Thoracic aorta (tissue), 2 donors: ENCODE measurements around the gene UBQLN4. TPM values are rescaled to one million over a fixed set of nuclear protein-coding genes. Genes with fewer than 3 reads are reported as not detected.

Source experiments
- ATAC-seq: fragments of 150-250 bp; one replicate; pipeline ENCODE4 v1.8.0; 2017; ENCODE audit warnings: low read depth; ENCODE audit not compliant: insufficient number of reproducible peaks, low FRiP score
- DNase-seq: peaks from one replicate; pipeline ENCODE4 v3.0.0-alpha.2; 2020; ENCODE audit warnings: low spot score
- H3K27ac ChIP-seq, 2 donors: fragments of 200-600 bp; sonication (generic); 1 replicate in 1 of 2; 2 replicates in 1 of 2; pipeline ENCODE4 v1.5.1; 2016; ENCODE audit warnings: mild to moderate bottlenecking in 2 of 2, moderate library complexity in 2 of 2
- H3K27me3 ChIP-seq: fragments of 200-600 bp; sonication (generic); replicated peaks from 2 replicates; pipeline ENCODE4 v1.6.0; 2016; ENCODE audit warnings: mild to moderate bottlenecking; ENCODE audit not compliant: insufficient read depth
- H3K36me3 ChIP-seq: fragments of 200-600 bp; sonication (generic); one replicate; pipeline ENCODE4 v1.5.1; 2016
- H3K4me1 ChIP-seq, 2 donors: fragments of 200-600 bp; sonication (generic); 1 replicate in 1 of 2; 2 replicates in 1 of 2; pipeline versions ENCODE4 v1.5.1 to v1.6.0; 2016; ENCODE audit warnings: low read depth in 2 of 2, mild to moderate bottlenecking in 1 of 2; ENCODE audit not compliant: control insufficient read depth in 1 of 2
- H3K4me3 ChIP-seq: fragments of 200-600 bp; sonication (generic); 2 replicates; pipeline ENCODE4 v1.5.1; 2016; ENCODE audit warnings: mild to moderate bottlenecking
- H3K9me3 ChIP-seq: fragments of 200-600 bp; sonication (generic); 2 replicates; pipeline ENCODE4 v1.5.1; 2016
- total RNA-seq, 2 donors: library from RNA; depleted of rRNA; stranded (reverse); fragments of >200 nt; gene quantifications; one replicate each; pipeline versions ENCODE4 v1.1.0 to v1.2.3, GENCODE V29; 2016
- TF ChIP-seq, protein P1 (sequence below): fragments of 200-600 bp; sonication (generic); IDR thresholded peaks from one replicate; pipeline ENCODE4 v1.5.1; 2019; ENCODE audit warnings: antibody characterized with exemption

Gene UBQLN4
- total RNA-seq, 2 donors from 2014 or later = 21.7 to 36.7 TPM

DNA sequence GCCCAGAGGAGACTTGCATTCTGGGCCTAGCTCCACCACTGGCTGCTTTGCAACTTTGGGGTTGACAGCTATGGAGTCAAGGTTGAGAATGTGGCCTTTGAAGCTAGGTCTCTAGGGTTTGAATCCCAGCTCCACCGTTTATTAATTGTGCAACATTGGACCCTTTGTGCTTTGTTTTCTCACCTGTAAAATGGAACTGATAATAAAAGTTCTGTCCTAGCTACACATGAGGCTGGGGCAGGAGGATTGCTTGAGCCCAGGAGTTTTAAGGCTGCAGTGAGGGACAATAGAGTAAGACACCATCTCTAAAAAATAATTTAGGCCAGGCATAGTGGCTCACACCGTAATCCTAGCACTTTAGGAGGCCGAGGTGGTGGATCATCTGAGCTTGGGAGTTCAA, 45.7 kb upstream of the UBQLN4 start:
- no peaks in the 10 kb centered on the region for H3K27me3 ChIP-seq
- H3K27ac ChIP-seq = peak overlapping the region in 1 of 2 donors; percentile 31
- peaks cover 25 to 56% of the 10 kb centered on the region in 2 donors for H3K4me1 ChIP-seq
- H3K9me3 ChIP-seq = no peaks in the 10 kb centered on the region
- H3K4me3 ChIP-seq = no peak overlapping the region
- no peaks in the 10 kb centered on the region for H3K36me3 ChIP-seq
- DNase-seq (no peak), ATAC-seq (no peak)
- TF ChIP-seq, protein P1, sequence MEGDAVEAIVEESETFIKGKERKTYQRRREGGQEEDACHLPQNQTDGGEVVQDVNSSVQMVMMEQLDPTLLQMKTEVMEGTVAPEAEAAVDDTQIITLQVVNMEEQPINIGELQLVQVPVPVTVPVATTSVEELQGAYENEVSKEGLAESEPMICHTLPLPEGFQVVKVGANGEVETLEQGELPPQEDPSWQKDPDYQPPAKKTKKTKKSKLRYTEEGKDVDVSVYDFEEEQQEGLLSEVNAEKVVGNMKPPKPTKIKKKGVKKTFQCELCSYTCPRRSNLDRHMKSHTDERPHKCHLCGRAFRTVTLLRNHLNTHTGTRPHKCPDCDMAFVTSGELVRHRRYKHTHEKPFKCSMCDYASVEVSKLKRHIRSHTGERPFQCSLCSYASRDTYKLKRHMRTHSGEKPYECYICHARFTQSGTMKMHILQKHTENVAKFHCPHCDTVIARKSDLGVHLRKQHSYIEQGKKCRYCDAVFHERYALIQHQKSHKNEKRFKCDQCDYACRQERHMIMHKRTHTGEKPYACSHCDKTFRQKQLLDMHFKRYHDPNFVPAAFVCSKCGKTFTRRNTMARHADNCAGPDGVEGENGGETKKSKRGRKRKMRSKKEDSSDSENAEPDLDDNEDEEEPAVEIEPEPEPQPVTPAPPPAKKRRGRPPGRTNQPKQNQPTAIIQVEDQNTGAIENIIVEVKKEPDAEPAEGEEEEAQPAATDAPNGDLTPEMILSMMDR = no peak

DNA sequence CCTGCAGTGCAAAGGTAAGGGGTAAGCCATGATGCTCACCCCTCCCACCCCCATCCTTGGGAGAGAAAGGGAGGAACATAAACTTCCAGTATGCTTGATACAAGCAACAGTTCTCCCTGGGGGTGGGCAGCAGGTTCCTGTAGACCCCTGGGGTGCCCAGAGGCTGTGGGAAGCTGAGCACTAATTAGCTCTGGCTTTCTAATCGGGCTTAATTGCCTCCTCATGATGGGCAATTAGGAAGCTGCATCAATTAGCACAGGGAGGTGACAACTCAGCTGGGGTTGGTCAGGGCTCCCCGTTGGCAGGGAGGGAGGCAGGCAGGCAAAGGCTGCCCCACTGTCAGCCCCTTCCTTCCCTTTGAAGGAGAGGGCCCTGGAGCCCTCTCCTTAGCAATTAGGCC, 45.2 kb upstream of the UBQLN4 start:
- Histone ChIP-seq H3K27ac (peak overlapping the region; percentile 31 to 32), H3K4me3 (no peak overlapping the region), H3K9me3 (no peaks in the 10 kb centered on the region), H3K4me1 (peaks cover 22 to 51% of the 10 kb centered on the region in 2 donors), H3K27me3 (no peaks in the 10 kb centered on the region), H3K36me3 (no peaks in the 10 kb centered on the region)
- TF ChIP-seq, protein P1 = no peak
- no peak for ATAC-seq
- no peak for DNase-seq

DNA sequence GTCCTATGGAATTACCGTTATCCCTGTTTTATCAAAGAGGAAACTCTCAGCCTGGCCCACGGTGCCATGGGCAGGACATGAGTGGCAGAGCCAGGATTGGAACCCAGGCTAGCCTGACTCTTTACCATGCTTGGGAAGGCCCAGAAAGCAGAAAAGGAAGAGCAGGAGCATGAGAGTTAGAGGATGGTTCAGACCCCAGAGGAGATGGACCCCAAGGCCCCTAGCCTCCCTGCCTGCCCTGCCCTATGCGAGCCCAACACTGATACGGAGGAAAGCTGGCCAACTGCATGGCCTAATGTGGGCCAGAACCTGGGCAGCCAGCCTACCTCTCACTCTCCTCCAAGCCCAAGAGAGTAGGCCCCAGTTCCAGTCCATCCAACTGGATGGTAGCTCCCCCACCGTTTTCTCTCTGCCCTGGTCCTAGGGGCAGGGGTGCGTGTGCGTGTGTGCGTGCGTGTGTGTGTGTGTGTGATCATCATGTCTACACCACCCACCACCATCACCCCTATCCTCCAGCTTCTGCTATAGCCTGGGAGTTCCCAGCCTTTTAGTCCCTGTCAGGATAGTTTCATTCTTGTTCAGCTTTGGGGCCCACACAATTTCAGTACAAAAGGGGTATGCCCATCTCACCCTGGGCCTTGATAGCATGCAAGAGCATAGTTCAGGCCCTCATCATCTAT, 44.0 kb upstream of the UBQLN4 start:
- no peaks in the 10 kb centered on the region for H3K36me3 ChIP-seq
- ATAC-seq (no peak), DNase-seq (no peak)
- H3K27me3 ChIP-seq = no peaks in the 10 kb centered on the region
- no peaks in the 10 kb centered on the region for H3K9me3 ChIP-seq
- TF ChIP-seq, protein P1 = no peak
- H3K4me1 ChIP-seq = peaks cover 10 to 39% of the 10 kb centered on the region in 2 donors
- no peak overlapping the region for H3K4me3 ChIP-seq
- peak overlapping the region; percentile 90 to 96 for H3K27ac ChIP-seq

DNA sequence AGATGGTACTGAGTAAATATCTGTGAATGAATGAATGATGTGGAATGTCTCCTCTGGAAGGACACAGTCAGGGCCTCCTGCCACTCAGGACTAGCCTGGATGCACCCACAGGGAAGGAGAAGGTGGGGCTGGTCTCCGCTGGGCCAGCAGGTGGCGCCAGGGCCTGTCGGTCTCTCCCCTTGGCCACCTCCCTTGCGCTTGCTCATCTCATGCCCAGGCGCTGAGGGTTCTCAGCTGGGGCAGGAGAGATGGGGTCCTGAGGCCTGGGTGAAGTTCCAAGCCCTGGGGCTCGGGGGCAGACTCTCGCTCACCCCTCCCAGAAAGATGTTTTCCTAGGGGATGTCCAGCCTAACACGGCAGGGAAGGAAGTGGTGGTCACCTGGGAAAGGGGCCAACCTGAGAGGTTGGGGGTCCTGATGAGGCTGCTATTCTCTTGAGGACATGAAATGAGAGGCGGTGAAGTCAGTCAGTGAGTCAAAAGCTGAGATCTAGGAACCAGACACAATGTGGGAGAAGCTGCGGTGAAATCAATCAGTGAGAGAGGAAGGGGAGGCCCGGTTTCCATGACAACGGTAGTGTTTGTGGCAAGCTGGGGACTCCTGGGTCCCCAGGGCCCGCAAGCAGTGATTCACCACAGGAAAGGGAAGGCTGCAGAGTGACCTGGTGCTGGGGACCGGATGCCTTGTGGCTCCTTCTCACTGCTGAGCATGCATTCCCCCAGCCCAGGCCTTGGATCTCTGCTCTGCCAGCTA, 43.2 kb upstream of the UBQLN4 start:
- Histone ChIP-seq H3K27me3 (no peaks in the 10 kb centered on the region), H3K36me3 (no peaks in the 10 kb centered on the region), H3K4me3 (peak overlapping the region; percentile 32), H3K27ac (peak overlapping the region; percentile 90 to 96), H3K4me1 (peaks cover 6 to 31% of the 10 kb centered on the region in 2 donors), H3K9me3 (no peaks in the 10 kb centered on the region)
- TF ChIP-seq, protein P1 = peak; percentile 92
- ATAC-seq (peak; percentile 83), DNase-seq (no peak)

DNA sequence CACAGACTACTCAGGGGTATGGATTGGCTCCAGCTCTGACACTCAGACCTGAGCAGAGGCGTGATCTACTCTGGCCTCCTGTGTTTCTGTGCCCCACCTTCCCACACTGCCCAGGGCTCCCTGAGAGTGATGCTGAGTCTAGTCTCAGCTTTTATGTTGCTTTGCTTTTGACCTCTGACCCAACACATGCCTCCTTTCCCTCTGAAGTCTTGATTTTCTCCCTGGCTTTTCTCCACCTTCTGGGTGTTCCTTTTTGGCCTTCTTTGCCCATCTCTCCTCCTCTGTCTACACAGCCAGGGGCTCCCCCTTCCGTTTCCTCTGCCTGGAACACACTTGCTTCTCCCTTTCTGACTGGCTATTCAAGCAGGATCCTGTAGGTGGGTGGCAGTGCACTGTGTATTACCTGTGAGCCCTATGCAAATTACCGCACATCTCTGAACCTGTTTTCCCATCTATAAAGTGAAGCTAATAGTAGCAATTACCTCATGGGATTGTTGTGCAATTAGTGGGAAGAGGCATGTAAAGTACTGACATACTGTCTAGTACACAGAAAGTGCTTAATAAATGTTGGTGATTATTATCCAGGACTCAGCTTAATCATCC, 42.4 kb upstream of the UBQLN4 start:
- peaks cover 6 to 30% of the 10 kb centered on the region in 2 donors for H3K4me1 ChIP-seq
- TF ChIP-seq, protein P1 = no peak
- H3K27ac ChIP-seq = peak overlapping the region; percentile 90 to 96
- no peak for DNase-seq
- no peaks in the 10 kb centered on the region for H3K9me3 ChIP-seq
- no peaks in the 10 kb centered on the region for H3K36me3 ChIP-seq
- no peak overlapping the region for H3K4me3 ChIP-seq
- no peaks in the 10 kb centered on the region for H3K27me3 ChIP-seq
- no peak for ATAC-seq
